Endothelial cell of umbilical vein (primary cell): ENCODE results near the gene SLC25A26. TPM values are rescaled to one million over a fixed set of nuclear protein-coding genes. Genes with fewer than 3 reads are reported as not detected.

ENCODE experiments used
- BruUV-seq: library from RNA; stranded (reverse); fragments of 400-500 nt; replicated peaks from 2 replicates; lab custom pipeline; 2021; lab: Mats Ljungman, UMichigan
- CTCF ChIA-PET: fragments of 300-600, 350-600 bp; sonication (Branson Sonifier 250); formaldehyde crosslinking; loops from one replicate; lab custom pipeline; 2021; ENCODE audit warnings: antibody characterized with exemption, inconsistent platforms; lab: Charles Lee
- POLR2A ChIA-PET: fragments of 300-600, 350-600 bp; sonication (Branson Sonifier 250); formaldehyde crosslinking; loops from one replicate; lab custom pipeline; 2021; ENCODE audit warnings: antibody characterized with exemption, inconsistent platforms; lab: Charles Lee
- DNase-seq: peaks from one replicate; pipeline ENCODE4 v3.0.0-alpha.2; 2011; ENCODE audit warnings: low read depth, low spot score
- FAIRE-seq: peaks from 2 replicates; lab custom pipeline; 2011; peaks lifted over from hg19 to GRCh38; lab: Jason Lieb, UNC
- H2AFZ ChIP-seq: 2 replicates; pipeline ENCODE4 v1.6.0; 2012; ENCODE audit warnings: low read depth, low read length, control low read depth, inconsistent platforms
- H3K27ac ChIP-seq: 2 replicates; pipeline ENCODE4 v1.5.1; 2011; ENCODE audit warnings: low read depth, mild to moderate bottlenecking, control low read depth, low read length, moderate library complexity; ENCODE audit not compliant: insufficient read depth
- H3K27me3 ChIP-seq, 2 experiments: 2 replicates each; pipeline versions ENCODE4 v1.6.0 to v1.6.1; 2011; ENCODE audit warnings: low read length in 2 of 2, mixed read lengths in 1 of 2; ENCODE audit not compliant: control insufficient read depth in 2 of 2, insufficient read depth in 2 of 2
- H3K36me3 ChIP-seq, 2 experiments: 2 replicates in 1 of 2; 3 replicates in 1 of 2; pipeline ENCODE4 v1.5.1; 2011; ENCODE audit warnings: low read length in 2 of 2, mild to moderate bottlenecking in 1 of 2, moderate library complexity in 1 of 2; ENCODE audit not compliant: control insufficient read depth in 2 of 2, insufficient read depth in 2 of 2; ENCODE audit errors: extremely low read depth in 1 of 2
- H3K4me1 ChIP-seq: 3 replicates; pipeline ENCODE4 v1.5.1; 2011; ENCODE audit warnings: mild to moderate bottlenecking, low read length; ENCODE audit not compliant: control insufficient read depth, insufficient read depth; ENCODE audit errors: extremely low read depth
- H3K4me2 ChIP-seq: 2 replicates; pipeline ENCODE4 v1.6.1; 2011; ENCODE audit warnings: low read length, control low read depth, mixed read lengths; ENCODE audit not compliant: insufficient read depth
- H3K4me3 ChIP-seq, 3 experiments: fragments of 200-600 bp in 1 of 3; sonication (generic), shearing (Covaris generic) in 1 of 3; replicated peaks in 1 of 3; 2 replicates each; pipeline ENCODE4 v1.5.1; 2011 to 2016; ENCODE audit warnings: control low read depth in 3 of 3, low read length in 3 of 3, mild to moderate bottlenecking in 2 of 3, inconsistent platforms in 1 of 3, low read depth in 1 of 3, moderate library complexity in 1 of 3; ENCODE audit not compliant: insufficient read depth in 1 of 3
- H3K79me2 ChIP-seq: 2 replicates; pipeline ENCODE4 v1.6.0; 2012; ENCODE audit warnings: low read length, inconsistent platforms; ENCODE audit not compliant: control insufficient read depth, insufficient read depth
- H3K9ac ChIP-seq: replicated peaks from 2 replicates; pipeline ENCODE3; 2011; ENCODE audit warnings: low read length, control low read depth; ENCODE audit not compliant: insufficient read depth; ENCODE audit errors: extremely low read depth
- H3K9me1 ChIP-seq: replicated peaks from 3 replicates; pipeline ENCODE4 v1.6.0; 2011; ENCODE audit warnings: mild to moderate bottlenecking, low read length; ENCODE audit not compliant: control insufficient read depth, insufficient read depth; ENCODE audit errors: extremely low read depth
- H3K9me3 ChIP-seq: replicated peaks from 2 replicates; pipeline ENCODE4 v1.5.1; 2012; ENCODE audit warnings: low read length, inconsistent platforms; ENCODE audit not compliant: control insufficient read depth, insufficient read depth
- H4K20me1 ChIP-seq: replicated peaks from 2 replicates; pipeline ENCODE3; 2011; ENCODE audit warnings: mild to moderate bottlenecking, low read length; ENCODE audit not compliant: control insufficient read depth, insufficient read depth; ENCODE audit errors: extremely low read depth
- CTCF ChIP-seq, 2 donors: IDR thresholded peaks; 1 replicate in 1 of 2; 2 replicates in 1 of 2; pipeline ENCODE4 v1.5.1; 2011; ENCODE audit warnings: low read length in 2 of 2, mild to moderate bottlenecking in 2 of 2, moderate library complexity in 2 of 2, control low read depth in 1 of 2, inconsistent platforms in 1 of 2, low read depth in 1 of 2; ENCODE audit not compliant: insufficient read depth in 1 of 2; ENCODE audit errors: extremely low read depth in 1 of 2
- EZH2 ChIP-seq: IDR thresholded peaks from 2 replicates; pipeline ENCODE4 v1.6.1; 2012; ENCODE audit warnings: borderline replicate concordance, low read depth, mild to moderate bottlenecking, moderate library complexity, low read length, inconsistent platforms; ENCODE audit not compliant: severe bottlenecking
- FOS ChIP-seq: IDR thresholded peaks from 2 replicates; pipeline ENCODE4 v1.6.1; 2011; ENCODE audit warnings: mild to moderate bottlenecking, low read length, moderate library complexity, borderline replicate concordance; ENCODE audit not compliant: insufficient read depth
- GATA2 ChIP-seq: IDR thresholded peaks from 2 replicates; pipeline ENCODE4 v1.7.0; 2011; ENCODE audit warnings: low read depth, mild to moderate bottlenecking, moderate library complexity, mixed read lengths, low read length; ENCODE audit not compliant: insufficient read length, insufficient read depth
- JUN ChIP-seq: IDR thresholded peaks from 2 replicates; pipeline ENCODE4 v1.6.1; 2011; ENCODE audit warnings: borderline replicate concordance, low read depth; ENCODE audit not compliant: insufficient read length, insufficient read depth
- MAX ChIP-seq: IDR thresholded peaks from 2 replicates; pipeline ENCODE4 v1.6.1; 2011; ENCODE audit not compliant: insufficient read depth, insufficient read length
- MYC ChIP-seq: IDR thresholded peaks from one replicate; pipeline ENCODE4 v1.6.1; 2011; ENCODE audit warnings: mild to moderate bottlenecking, low read depth, low read length
- POLR2A ChIP-seq: IDR thresholded peaks from 2 replicates; pipeline ENCODE4 v1.6.1; 2012; ENCODE audit warnings: low read depth, mild to moderate bottlenecking, control low read depth, low read length
- POLR2AphosphoS5 ChIP-seq: IDR thresholded peaks from 2 replicates; pipeline ENCODE4 v1.6.1; 2012; ENCODE audit warnings: low read depth, mild to moderate bottlenecking, control low read depth, low read length, moderate library complexity; ENCODE audit not compliant: insufficient read depth
- dilution Hi-C: fragments of 300-500 bp; cut with MboI; formaldehyde crosslinking; loops from one replicate; pipeline ENCODE4 v1.15.0; 2019; ENCODE audit warnings: low sequenced_read_pairs; ENCODE audit not compliant: extremely low pct_ligation_motif_present
- intact Hi-C: fragments of 100-400 bp; cut with micrococcal nuclease; formaldehyde crosslinking; loops from one replicate; pipeline ENCODE4 v1.10.0; 2022
- polyA plus RNA-seq, 4 experiments: library from polyadenylated mRNA; depleted of rRNA in 3 of 4; stranded (reverse) in 3 of 4; unstranded in 1 of 4; fragments of >200 nt; gene quantifications; 2 replicates each; pipeline versions ENCODE4 v1.2.1 to v1.2.3, GENCODE V29; 2011 to 2012; ENCODE audit warnings: missing spikeins in 1 of 4
- total RNA-seq: library from RNA; stranded (reverse); gene quantifications from 2 replicates; pipeline ENCODE4 v1.2.3, GENCODE V29; 2021

SLC25A26 gene
- total and polyA plus RNA-seq, 2 donors (not counting 3 experiments of a cell fraction or from before 2014, with no cell fraction given): 11.8 to 23.5 TPM

DNA sequence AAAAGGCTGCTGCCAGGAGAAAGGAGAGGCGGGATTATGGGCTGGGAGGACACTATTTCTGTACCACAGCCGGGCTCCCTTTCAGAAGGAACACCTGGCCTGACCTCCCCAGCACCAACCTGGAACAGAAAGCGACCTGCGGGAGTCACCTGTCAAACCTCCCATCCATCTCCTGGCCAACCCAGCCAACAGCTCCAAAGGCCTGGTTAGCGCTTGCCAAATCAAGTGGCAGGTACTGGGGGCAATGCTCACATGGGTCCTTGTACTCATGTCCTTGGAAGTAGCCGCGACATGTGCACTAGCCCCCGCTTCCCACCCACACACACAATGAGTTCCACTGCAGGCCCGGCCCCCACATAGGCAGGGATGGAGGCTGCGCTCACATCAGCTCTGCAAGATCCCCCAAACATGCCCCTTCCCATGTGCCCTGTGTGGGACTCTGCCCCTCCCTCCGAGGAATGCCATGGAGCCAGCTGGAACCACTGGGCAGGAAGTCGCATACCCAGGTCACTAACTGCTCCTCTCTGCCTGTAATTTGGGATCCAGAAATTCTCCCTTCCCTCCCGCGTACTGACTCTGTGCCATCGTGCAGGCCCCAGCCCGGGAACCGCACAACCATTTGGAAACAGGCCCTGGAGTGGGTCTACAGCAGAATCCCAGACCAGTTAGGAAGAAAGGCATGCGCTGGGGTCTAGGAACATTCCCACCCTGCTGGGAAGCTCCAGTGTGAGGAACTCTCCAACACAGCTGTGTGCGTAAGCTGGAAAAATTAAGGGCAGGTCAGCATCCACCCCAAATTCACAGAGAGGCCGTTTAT is 181.1 kb downstream of the SLC25A26 start:
- no peak for DNase-seq
- ChIA-PET CTCF (interaction anchor here (0.8 to 1.7 kb wide), 6 partner anchors 99 to 420 kb away, joined by 3 to 10 read pairs (median 5); partner anchors contain the start of gene LRIG1), POLR2A (no interaction called here)
- H3K9me3 ChIP-seq: no peaks in the 10 kb centered on the region
- no peaks in the 10 kb centered on the region for H3K27me3 ChIP-seq
- dilution Hi-C loops (no loop called here), intact Hi-C loops (no loop called here)
- no peak overlapping the region for H2AFZ ChIP-seq
- no peaks in the 10 kb centered on the region for H4K20me1 ChIP-seq
- TF ChIP-seq POLR2AphosphoS5 (no peak), GATA2 (no peak), POLR2A (no peak), CTCF (IDR thresholded peaks at IDR 0.05; ENCODE audit: extremely low read depth in 1 of 2, insufficient read depth in 1 of 2, low read depth in 1 of 2, low read length in 2 of 2) (no peak), FOS (no peak), MYC (no peak), MAX (no peak), JUN (no peak), EZH2 (no peak)
- no peaks in the 10 kb centered on the region for H3K9me1 ChIP-seq
- H3K36me3 ChIP-seq: peaks cover 12 to 45% of the 10 kb centered on the region in 2 experiments
- H3K4me2 ChIP-seq: no peak overlapping the region
- H3K4me3 ChIP-seq: no peak overlapping the region
- no peak overlapping the region for H3K9ac ChIP-seq
- H3K4me1 ChIP-seq: peaks cover 9% of the 10 kb centered on the region
- BruUV-seq: no TSS peak
- no peak for FAIRE-seq
- H3K27ac ChIP-seq: no peak overlapping the region
- H3K79me2 ChIP-seq: no peaks in the 10 kb centered on the region
